Skin of body (tissue), 2 donors: ENCODE measurements around the gene PRAMEF18. TPM values are rescaled to one million over a fixed set of nuclear protein-coding genes. Genes with fewer than 3 reads are reported as not detected.
"Not testable (repeated sequence)": the region's sequence is repeated elsewhere in the genome, so short reads cannot be mapped to it uniquely, and the experiment has no call there.

Experiments
- DNase-seq: peaks from one replicate; lab custom pipeline; 2025; lab: John Stamatoyannopoulos, UW
- total RNA-seq: library from RNA; depleted of rRNA; stranded (reverse); fragments of >200 nt; gene quantifications from one replicate; pipeline ENCODE4 v1.2.3, GENCODE V29; 2014

PRAMEF18 gene, protein sequence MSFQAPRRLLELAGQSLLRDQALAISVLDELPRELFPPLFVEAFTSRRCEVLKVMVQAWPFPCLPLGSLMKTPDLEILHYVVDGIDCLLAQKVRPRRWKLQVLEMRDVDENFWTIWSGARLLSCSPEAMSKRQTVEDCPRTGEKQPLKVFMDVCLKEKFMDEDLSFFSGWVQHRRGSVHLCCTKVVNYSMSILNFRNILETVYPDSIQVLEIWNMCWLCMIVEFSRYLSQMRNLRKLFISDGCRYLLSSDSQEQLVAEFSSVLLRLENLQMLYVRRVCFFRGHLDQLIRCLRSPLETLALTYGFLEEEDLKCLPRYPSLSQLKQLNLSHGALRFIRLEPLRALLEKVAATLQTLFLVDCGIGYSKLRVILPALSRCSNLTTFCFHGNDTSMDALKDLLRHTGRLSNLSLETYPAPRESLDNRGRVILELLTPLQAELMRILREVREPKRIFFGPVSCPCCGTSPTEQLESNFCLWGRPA
- not detected for total RNA-seq

DNA sequence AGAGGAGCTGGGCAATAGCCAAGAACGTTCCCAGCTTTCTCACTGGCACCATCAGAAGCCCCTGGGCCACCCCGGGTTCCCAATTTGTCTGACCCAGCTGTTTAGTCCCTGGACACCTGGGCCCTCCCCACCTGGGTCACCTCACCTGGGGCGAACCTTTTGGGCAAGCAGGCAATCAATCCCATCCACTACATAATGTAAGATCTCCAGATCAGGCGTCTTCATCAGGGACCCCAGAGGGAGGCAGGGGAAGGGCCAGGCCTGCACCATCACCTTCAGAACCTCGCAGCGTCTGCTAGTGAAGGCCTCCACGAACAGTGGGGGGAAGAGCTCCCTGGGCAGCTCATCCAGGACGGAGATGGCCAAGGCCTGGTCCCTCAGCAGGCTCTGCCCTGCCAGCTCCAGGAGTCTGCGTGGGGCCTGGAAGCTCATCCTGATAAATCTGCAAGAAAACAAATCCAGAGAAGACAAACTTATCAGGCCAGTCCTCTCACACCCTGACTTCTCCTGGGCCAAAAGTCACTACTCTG lies at the start of gene PRAMEF18:
PRAMEF18 (minus strand) TSS at position 480 of the 530 bp plus-strand sequence; CDS start at position 432, 48 bp downstream.
- not testable (repeated sequence) for DNase-seq

DNA sequence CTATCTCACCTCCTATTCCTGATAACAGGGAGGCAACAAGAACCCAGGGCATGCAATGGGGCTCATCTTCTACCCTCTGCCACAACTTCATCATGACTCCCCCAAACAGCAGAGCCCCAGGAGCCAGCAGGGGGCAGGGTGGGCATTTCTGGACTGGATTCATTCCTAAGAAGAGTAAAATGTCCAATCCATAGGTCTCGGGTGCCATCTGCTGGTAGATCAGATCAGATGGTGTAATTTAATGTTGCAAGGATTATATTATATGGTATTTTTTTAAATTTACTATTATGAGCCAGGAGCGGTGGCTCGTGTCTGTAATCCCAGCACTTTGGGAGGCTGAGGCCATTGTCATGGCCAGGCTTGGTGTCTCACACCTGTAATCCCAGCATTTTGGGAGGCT lies 39.2 kb upstream of the PRAMEF18 start:
- not testable (repeated sequence) for DNase-seq

DNA sequence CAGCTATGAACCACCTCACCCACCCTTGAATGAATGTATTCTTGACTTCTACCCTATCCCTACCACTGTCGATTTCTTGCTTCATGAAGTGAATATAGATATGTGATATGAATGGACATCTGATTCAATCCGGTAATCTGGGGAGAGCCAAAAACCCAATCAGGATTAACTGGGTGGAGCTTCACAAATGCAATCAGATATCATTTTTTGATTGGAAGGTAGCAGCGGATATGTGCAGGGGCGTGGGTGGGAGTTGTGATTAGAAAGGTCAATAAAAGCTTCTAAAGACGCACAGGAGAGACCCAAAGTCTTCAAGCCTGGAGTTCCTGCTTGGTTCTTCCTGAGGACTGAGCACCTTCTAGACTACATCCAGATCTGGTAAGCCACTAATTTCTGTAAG lies 27.9 kb upstream of the PRAMEF18 start, which contains the start of gene PRAMEF5:
PRAMEF5 (plus strand) TSS at position 301 of the 400 bp plus-strand sequence. CDS start 5,071 bp downstream, outside the sequence.
- not testable (repeated sequence) for DNase-seq

DNA sequence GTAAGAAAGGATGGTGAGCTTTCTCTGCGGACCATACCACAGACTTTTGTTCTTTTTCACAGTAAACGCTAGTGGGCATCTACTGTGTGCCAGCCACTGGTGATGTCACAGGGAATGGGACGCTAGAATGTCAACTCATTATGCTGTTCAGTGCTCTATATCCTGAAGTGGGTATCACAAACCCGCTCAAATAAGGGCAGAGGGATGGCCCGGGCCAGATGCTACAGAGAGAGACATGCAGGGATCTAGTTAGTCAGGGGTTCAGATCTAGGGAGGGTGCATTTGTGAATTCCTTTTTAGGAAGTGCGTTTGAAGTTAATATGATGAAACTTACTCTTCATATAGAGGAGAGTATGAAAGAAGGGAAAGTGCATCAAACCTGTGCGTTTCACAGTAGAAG lies 21.2 kb upstream of the PRAMEF18 start:
- not testable (repeated sequence) for DNase-seq

DNA sequence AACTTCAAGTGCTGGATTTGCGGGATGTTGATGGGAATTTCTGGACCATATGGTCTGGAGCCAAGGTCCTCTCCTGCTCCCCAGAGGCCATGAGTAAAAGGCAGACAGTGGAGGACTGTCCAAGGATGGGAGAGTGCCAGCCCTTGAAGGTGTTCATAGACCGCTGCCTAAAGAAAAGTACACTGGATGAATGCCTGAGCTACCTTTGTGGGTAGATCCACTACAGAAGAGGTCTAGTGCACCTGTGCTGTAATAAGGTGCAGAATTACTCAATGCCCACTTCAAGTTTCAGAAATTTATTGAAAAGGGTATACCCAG lies 20.6 kb upstream of the PRAMEF18 start:
- DNase-seq: not testable (repeated sequence)

DNA sequence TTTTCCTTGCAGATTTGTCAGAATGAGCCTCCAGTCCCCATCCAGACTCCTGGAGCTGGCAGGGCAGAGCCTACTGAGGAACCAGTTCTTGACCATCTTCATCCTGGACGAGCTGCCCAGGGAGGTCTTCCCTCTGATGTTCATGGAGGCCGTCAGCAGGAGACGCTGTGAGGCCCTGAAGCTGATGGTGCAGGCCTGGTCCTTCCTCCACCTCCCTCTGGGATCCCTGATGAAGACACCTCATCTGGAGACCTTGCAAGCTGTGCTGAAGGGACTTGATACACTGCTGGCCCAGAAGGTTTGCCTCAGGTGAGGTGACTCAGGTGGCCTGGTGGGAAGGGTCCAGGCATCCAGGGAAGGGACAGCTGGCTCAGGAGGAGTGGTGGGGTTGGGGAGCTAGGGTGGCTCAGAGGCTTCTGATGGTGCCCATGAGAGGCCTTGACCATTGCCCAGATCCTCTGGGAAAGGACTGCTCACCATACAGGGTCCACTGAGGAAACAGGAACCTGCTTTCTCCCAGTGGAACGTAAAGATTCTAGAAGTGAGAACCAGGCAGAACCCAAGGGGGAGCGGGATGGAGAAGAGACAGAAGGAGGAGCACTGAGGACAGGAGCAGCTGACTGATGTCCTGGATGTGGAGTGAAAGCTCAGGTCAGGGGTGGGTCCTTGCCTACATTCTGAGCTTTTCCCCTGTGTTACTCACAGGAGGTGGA lies 20.0 kb upstream of the PRAMEF18 start:
- DNase-seq: not testable (repeated sequence)

DNA sequence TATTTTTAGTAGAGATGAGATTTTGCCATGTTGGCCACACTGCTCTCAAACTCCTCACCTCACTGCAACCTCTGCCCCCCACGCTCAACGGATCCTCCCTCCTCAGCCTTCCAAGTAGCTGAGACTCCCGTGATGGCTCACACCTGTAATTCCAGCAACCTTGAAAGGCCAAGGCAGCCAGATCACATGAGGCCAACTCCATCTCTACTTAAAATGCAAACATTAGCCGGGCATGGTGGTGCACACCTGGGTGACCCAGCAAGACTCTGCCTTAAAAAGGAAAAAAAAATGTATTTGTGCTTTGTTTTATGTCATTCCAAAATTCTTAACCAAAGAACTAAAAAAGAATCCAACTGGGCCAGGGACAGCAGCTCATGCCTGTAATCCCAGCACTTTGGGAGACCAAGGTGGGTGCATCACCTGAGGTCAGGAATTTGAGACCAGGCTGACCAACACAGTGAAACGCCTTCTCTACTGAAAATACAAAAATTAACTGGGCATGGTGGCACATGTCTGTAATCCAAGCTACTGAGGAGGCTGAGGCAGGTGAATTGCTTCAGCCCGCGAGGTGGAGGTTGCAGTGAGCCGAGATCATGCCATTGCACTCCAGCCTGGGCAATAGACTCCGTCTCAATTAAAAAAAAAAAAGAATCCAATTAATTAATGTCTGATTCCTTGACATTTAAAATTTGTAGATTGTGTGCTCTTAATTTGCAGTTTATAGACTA lies 17.7 kb upstream of the PRAMEF18 start:
- DNase-seq: not testable (repeated sequence)

DNA sequence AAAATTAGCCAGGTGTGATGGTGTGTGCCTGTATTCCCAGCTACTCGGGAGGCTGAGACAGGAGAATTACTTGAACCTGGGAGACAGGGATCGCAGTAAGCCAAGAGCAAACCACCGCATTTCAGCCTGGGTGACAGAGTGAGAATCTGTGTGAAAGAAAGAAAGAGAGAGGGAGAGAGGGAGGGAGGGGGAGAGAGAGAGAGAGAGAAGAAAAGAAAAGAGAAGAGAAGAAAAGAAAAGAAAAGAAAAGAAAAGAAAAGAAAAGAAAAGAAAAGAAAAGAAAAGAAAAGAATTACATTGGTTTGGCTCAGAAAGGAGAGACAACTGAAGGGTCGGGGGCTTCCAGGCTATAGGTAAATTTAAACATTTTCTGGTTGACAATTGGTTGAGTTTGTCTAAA lies 13.7 kb upstream of the PRAMEF18 start:
- not testable (repeated sequence) for DNase-seq

DNA sequence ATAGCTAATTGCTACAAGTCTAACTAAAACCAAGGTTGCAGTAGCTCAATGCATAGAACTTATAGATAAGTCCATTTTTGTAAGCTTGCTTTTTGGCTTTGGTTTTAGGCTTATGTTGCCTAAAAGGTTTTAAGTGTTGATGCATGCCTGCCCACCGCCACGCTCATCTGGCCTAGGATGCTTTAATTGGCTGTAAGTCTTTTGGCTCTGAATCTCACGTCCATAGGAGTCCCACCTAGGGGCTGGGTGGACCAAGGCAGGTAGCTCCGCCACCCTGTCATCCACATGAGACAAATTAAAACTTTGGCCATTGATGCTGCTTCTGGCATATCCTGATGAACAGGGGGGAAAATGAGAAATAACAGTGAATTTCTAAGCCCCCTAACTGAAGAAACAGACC lies 11.6 kb upstream of the PRAMEF18 start:
- not testable (repeated sequence) for DNase-seq

DNA sequence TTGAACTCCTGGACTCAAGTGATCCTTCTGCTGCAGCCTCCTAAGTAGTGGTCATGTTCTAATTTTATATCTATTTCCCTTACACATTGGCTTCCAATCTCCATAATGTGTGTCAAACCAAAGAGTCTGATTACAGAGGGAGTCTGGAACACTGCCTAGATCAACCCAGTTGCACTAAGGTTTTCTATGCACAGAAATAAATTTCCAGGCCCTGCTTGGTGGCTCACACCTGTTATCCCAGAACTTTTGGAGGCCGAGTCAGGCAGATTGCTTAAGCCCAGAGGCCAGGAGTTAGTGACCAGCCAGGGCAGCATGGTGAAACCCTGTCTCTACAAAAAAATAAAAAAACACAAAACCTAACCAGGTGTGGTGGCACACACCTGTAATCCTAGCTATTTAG lies 8.1 kb upstream of the PRAMEF18 start:
- not testable (repeated sequence) for DNase-seq

DNA sequence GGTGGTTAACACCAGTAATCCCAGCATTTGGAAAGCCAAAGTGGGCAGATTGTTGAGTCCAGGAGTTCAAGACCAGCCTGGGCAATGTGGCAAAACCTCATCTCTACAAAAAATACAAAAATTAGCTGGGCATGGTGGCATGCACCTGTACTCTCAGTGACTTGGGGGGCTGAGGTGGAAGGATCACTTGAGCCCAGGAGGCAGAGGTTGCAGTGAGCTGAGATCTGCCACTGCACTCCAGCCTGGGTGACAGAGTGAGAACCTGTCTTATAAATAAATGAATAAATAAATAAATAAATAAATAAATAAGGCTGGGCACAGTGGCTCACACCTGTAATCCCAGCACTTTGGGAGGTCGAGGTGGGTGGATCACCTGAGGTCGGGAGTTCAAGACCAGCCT lies 6.1 kb upstream of the PRAMEF18 start:
- DNase-seq: not testable (repeated sequence)

DNA sequence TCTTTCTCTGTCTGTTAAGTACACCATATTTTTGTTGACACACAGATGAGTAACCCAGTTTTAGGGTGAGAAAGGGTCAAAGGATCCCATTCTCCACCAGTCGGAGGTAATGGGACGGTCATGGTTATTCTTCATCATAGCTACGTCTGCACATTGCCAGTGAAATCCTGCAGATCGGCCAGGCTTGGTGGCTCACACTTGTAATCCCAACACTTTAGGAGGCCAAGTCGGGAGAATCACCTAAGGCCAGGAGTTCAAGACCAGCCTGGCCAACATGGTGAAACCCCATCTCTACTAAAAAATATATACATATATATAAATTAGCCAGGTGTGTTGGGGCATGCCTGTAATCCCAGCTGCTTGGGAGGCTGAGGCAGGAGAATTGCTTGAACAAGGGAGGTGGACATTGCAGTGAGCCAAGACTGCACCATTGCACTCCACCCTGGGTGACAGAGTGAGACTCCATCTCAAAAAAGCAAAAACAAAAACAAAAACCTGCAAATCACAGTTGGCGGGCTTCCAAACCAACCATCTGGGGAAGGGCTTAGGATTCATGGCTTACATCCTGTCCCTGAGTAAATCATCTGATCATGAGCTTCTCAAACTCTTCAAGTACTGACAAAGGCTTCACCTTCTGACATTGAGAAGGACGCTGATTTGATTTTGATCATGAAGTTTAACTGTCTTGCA lies 5.3 kb upstream of the PRAMEF18 start:
- not testable (repeated sequence) for DNase-seq

DNA sequence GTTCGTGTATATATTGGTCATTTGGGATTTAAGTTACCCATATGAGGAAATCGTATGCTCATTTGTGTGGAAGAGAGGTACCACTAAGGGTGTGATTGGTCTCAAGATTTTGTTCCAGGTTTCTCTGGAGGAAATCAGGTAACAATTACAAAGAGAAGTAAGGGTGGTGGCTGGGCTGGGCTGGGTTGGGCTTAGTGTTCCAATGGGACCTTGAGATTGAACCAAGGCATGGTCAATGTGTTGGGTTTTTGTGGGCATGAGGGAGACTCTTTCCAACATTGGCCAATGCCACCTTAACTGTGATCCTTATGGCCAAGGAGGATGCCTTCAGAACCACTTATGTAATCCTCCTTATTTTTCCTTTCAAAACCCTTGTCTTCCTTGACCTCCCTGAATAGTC lies 4.6 kb upstream of the PRAMEF18 start:
- not testable (repeated sequence) for DNase-seq

DNA sequence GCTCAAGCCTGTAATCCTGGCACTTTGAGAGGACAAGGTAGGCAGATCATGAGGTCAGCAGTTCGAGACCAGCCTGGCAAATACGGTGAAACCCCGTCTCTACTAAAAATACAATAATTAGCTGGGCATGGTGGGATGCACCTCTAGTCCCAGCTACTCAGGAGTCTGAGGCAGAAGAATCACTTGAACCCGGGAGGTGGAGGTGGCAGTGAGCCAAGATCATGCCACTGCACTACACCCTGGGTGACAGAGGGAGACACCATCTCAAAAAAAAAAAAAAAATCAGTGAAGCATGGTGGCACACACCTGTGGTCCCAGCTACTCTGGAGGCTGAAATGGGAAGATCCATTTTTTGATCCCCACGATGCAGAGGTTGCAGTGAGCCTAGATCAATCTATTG lies 4.1 kb upstream of the PRAMEF18 start:
- DNase-seq: not testable (repeated sequence)

DNA sequence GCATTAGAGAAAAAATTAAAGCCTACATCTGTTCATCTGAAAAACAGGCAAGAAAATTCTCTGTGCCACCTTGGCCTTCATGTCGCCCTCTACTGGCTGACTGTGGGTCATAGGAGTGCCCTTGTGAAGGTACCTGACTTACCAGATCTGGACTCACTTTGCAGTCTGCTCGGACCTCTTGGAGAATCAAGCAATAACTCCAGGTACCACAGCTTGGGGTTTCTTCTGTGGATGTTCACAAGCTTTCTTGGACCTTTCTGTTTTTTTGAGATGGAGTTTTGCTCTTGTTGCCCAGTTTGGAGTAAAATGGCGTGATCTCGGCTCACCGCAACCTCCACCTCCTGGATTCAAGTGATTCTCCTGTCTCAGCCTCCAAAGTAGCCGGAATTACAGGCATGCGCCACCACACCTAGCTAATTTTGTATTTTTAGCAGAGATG lies 2.4 kb upstream of the PRAMEF18 start:
- DNase-seq: no peak

DNA sequence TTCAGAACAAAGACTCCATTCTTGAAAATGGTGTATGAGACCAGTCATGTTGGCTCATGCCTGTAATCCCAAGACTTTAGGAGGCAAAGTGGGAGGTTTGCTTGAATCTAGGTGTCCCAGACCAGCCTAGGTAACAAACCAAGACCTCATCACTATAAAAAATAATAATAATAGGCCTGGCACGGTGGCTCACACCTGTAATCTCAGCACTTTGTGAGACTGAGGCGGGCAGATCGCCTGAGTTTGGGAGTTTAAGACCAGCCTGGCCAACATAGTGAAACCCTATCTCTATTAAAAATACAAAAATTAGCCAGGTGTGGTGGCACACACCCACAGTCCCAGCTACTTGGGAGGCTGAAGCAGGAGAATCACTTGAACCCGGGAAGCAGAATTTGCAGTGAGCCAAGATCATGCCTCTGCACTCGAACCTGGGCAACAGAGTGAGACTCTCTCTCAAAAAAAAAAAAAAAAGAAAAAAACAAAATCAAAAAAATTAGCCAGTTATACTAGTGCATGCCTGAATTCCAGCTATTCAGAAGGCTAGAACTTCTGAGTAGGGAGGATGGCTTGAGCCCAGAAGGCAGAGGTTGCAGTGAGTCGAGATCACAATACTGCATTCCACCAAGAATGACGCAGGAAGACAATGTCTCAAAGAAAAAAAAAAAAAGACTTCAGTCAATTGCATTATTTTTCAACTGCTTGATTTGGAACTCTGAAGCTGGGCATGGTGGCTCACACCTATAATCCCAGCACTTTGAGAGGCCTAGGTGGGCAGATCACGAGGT lies 1.5 kb upstream of the PRAMEF18 start:
- not testable (repeated sequence) for DNase-seq

DNA sequence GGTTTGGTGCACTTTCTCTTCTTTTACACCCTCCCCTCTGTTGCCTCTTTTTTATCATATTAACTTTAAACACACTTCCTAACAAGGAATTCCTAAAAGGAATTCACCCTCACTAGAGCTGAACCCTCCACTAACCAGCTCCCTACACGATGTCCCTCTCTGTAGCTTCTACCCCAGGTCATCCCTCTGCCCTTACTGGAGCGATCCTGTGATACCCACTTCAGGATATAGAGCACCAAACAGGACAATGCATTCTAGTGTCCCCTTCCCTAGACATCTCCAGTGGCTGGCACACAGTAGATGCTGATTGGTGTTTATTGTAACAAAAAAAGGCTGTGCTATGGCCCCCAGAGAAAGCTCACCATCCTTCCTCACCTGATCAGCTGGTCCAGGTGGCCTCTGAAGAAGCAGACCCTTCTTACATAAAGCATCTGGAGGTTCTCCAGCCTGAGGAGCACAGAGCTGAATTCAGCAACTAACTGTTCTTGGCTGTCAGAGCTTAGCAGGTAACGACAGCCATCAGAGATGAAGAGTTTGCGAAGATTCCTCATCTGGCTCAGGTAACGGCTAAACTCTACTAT lies 1.4 kb downstream of the PRAMEF18 start:
- DNase-seq: no peak

DNA sequence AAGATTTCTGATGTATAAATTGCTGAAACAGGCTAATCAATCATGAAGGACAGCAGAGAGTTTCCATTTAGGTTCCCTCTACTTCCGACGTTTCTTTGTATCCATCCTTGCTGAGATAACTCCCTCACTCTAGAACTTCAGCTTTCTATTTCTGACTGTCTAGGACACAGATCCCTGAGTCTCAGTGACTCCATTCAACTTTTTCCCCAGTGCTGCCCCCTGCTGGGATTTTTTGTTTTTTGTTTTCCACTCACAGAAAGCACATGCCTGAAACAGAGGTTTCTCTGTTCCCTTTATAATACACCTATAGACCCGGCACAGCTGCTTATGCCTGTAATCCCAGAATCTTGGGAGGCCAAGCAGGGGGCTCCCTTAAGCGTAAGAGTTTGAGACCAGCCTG lies 3.2 kb downstream of the PRAMEF18 start:
- not testable (repeated sequence) for DNase-seq

DNA sequence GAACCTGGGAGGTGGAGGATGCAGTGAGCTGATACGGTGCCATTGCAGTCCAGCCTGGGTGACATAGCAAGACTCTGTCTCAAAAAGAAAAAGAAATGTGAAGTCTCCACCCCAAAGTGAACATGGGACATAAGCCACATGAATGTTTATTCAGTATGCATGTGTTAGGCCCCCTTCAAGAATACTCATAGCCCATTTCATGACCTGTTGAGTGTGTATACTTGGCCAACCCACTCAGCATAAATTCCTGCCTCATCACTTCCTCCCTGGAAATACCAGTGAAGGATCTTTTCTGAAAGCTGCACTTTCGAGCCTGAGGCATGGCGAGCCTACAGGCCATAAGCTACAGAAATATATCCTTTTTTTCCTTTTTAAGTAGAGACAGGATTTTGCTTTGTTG lies 6.8 kb downstream of the PRAMEF18 start:
- DNase-seq: not testable (repeated sequence)

DNA sequence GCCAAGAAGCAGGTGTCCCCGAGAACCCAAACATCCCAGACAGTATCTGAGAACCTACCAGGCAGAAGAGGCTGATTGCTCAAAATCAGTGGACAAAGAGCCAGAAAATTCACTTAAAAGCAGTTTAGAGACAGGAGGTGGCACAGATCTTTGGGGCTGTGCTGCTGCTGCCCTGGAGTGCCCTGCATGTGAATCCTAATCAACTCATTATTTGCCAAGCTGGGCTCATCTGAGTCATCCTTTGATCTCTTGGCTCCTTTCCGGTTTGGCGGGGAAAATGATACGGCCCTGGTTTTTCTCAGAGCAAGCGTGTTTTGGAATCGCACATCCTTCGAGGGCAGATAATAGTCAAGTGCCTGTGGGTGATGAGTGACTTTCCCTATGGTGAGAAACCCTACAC lies 9.3 kb downstream of the PRAMEF18 start:
- DNase-seq: not testable (repeated sequence)
